ENCODE results near the gene SPRING1. TPM values are rescaled to one million over a fixed set of nuclear protein-coding genes. Genes with fewer than 3 reads are reported as not detected.

SPRING1 gene
- total and polyA plus RNA-seq, 2 of the 4 experiments (the other 2 are of a cell fraction) = 12.4 to 14.0 TPM

- DNase-seq = no peak
These were observed 40.6 kb downstream of the SPRING1 start for GRCh38 chr12:116697305-116697704.

More at GRCh38 chr12:116697305-116697704, 40.6 kb downstream of the SPRING1 start:
- H3K4ac ChIP-seq (ENCODE audit: low read depth, low read length) = no peak overlapping the region
- H2BK5ac ChIP-seq (ENCODE audit: low read depth, low read length, poor library complexity, severe bottlenecking) = no peak overlapping the region
- no peak overlapping the region for H2AK9ac ChIP-seq (replicated peaks; ENCODE audit: low read depth, low read length, poor library complexity)
- no peak overlapping the region for H3K27ac ChIP-seq (ENCODE audit: insufficient read depth, low read length)
- BruUV-seq (replicated peaks) = no TSS peak
- in situ Hi-C loops (cut with MboI; ENCODE audit: low sequenced_read_pairs) = loop anchor here (10.0 kb wide), 1 partner anchor 703 kb away; no protein-coding TSS in a partner anchor
- dilution Hi-C loops (cut with HindIII; ENCODE audit: low sequenced_read_pairs, unreplicated experiment) = no loop called here
- peak; percentile 63; the same call in 1 of the 2 replicates for ATAC-seq (ENCODE audit: low read depth)
- no peak overlapping the region for H3K4me3 ChIP-seq (ENCODE audit: insufficient read depth, low read depth, low read length)
- no peak overlapping the region for H4K8ac ChIP-seq (ENCODE audit: low read depth in 2 of 2, low read length in 2 of 2)
- WGBS, 2 experiments (ENCODE audit: extremely low coverage in 2 of 2, insufficient read length in 1 of 2) = no CpG with 5 or more reads among the region's 7 CpGs
- no peak overlapping the region for H2AFZ ChIP-seq (replicated peaks; ENCODE audit: low read length, poor library complexity)
- ChIA-PET POLR2A (ENCODE audit: unreplicated experiment) (no interaction called here), CTCF (interaction anchor here (1.1 to 2.3 kb wide), 2 partner anchors 11 to 699 kb away, joined by 3 to 5 read pairs; no protein-coding TSS in a partner anchor)
- no peak overlapping the region for H3K56ac ChIP-seq (ENCODE audit: extremely low read depth, insufficient read depth, low read length)
- H3K23ac ChIP-seq (ENCODE audit: low read depth, low read length) = no peak overlapping the region
- H3K18ac ChIP-seq (ENCODE audit: low read depth, low read length) = no peak overlapping the region
- no peak overlapping the region for H2AK5ac ChIP-seq (ENCODE audit: low read depth, low read length)
- TF ChIP-seq CTCF (conservative IDR thresholded peaks at IDR 0.05; ENCODE audit: low read depth, low read length) = peak; percentile 29; the same call in 1 of the 2 replicates
- TF ChIP-seq ELK1 (IDR thresholded peaks at IDR 0.05; ENCODE audit: borderline replicate concordance, low read depth, low read length) = no peak
- TF ChIP-seq RAD21 (IDR thresholded peaks at IDR 0.05; ENCODE audit: low read length) = peak; percentile 42
- H4K91ac ChIP-seq (ENCODE audit: insufficient read depth, low read depth, low read length) = no peak overlapping the region
- no peak overlapping the region for H3K4me2 ChIP-seq (ENCODE audit: low read depth, low read length)
- H3K36me3 ChIP-seq (ENCODE audit: control insufficient read depth, insufficient read depth, low read length) = no peaks in the 10 kb centered on the region
- no peak overlapping the region for H3K9ac ChIP-seq (ENCODE audit: low read depth, low read length)
- no peaks in the 10 kb centered on the region for H3K79me1 ChIP-seq (ENCODE audit: low read depth in 1 of 2, low read length in 2 of 2)
- H3K4me1 ChIP-seq (ENCODE audit: control insufficient read depth, insufficient read depth, low read length) = no peaks in the 10 kb centered on the region; the same call in 1 of the 2 replicates
- H3K14ac ChIP-seq (replicated peaks; ENCODE audit: low read depth, low read length) = no peak overlapping the region
- no peaks in the 10 kb centered on the region for H3K9me3 ChIP-seq (ENCODE audit: control insufficient read depth, insufficient read depth, low read length)
- H3K9me1 ChIP-seq (ENCODE audit: insufficient read depth, low read length) = peaks cover 4% of the 10 kb centered on the region; the same call in 1 of the 2 replicates
- H2BK20ac ChIP-seq (ENCODE audit: low read depth, low read length) = no peak overlapping the region
- H4K5ac ChIP-seq (ENCODE audit: low read depth, low read length) = no peak overlapping the region
- intact Hi-C loops (cut with micrococcal nuclease) = no loop called here
- no peak overlapping the region for H2BK120ac ChIP-seq (ENCODE audit: low read depth, low read length)
- no peaks in the 10 kb centered on the region for H4K20me1 ChIP-seq (ENCODE audit: insufficient read depth, low read length)
- no peak overlapping the region for H2BK15ac ChIP-seq (ENCODE audit: low read depth, low read length)
- peaks cover 45% of the 10 kb centered on the region for H3K27me3 ChIP-seq (ENCODE audit: control insufficient read depth, insufficient read depth, low read length)
